ENCODE measurements around the gene SSBP2.
"Not testable (repeated sequence)": the region's sequence is repeated elsewhere in the genome, so short reads cannot be mapped to it uniquely, and the experiment has no call there.

SSBP2 gene

GRCh38 chr5:81728301-81728700 lies 22.6 kb downstream of the SSBP2 start:
- no peak for DNase-seq

- DNase-seq: no peak
These were observed 24.6 kb downstream of the SSBP2 start for GRCh38 chr5:81726297-81726696.

GRCh38 chr5:81724571-81724970 lies 26.3 kb downstream of the SSBP2 start:
- DNase-seq: no peak

- no peak for DNase-seq
These were observed 26.8 kb downstream of the SSBP2 start for GRCh38 chr5:81724108-81724507.

- no peak for DNase-seq
These were observed 29.8 kb downstream of the SSBP2 start for GRCh38 chr5:81721049-81721448.

GRCh38 chr5:81719743-81720345 lies 31.1 kb downstream of the SSBP2 start:
- DNase-seq: no peak

- no peak for DNase-seq
These were observed 32.6 kb downstream of the SSBP2 start for GRCh38 chr5:81718300-81718699.

GRCh38 chr5:81717860-81718259 lies 33.0 kb downstream of the SSBP2 start:
- DNase-seq: no peak

- no peak for DNase-seq
These were observed 33.7 kb downstream of the SSBP2 start for GRCh38 chr5:81717226-81717625.

GRCh38 chr5:81714076-81714475 lies 36.8 kb downstream of the SSBP2 start:
- DNase-seq: not testable (repeated sequence)

- no peak for DNase-seq
These were observed 42.0 kb downstream of the SSBP2 start for GRCh38 chr5:81708889-81709288.

- DNase-seq: no peak
These were observed 47.1 kb downstream of the SSBP2 start for GRCh38 chr5:81703840-81704239.

- DNase-seq: no peak
These were observed 50.7 kb downstream of the SSBP2 start for GRCh38 chr5:81700166-81700565.

- no peak for DNase-seq
These were observed 52.1 kb downstream of the SSBP2 start for GRCh38 chr5:81698813-81699212.

GRCh38 chr5:81696418-81697397 lies 54.2 kb downstream of the SSBP2 start:
- DNase-seq: no peak

GRCh38 chr5:81694726-81695125 lies 56.2 kb downstream of the SSBP2 start:
- no peak for DNase-seq

GRCh38 chr5:81688215-81688614 lies 62.7 kb downstream of the SSBP2 start:
- DNase-seq: no peak

GRCh38 chr5:81687292-81687691 lies 63.6 kb downstream of the SSBP2 start:
- no peak for DNase-seq

GRCh38 chr5:81685471-81685870 lies 65.4 kb downstream of the SSBP2 start:
- no peak for DNase-seq

- no peak for DNase-seq
These were observed 71.0 kb downstream of the SSBP2 start for GRCh38 chr5:81679885-81680284.

- no peak for DNase-seq
These were observed 75.5 kb downstream of the SSBP2 start for GRCh38 chr5:81675420-81675819.

GRCh38 chr5:81665795-81666194 lies 85.1 kb downstream of the SSBP2 start:
- DNase-seq: no peak

- DNase-seq: not testable (repeated sequence)
These were observed 90.3 kb downstream of the SSBP2 start for GRCh38 chr5:81660624-81661023.

GRCh38 chr5:81657386-81657785 lies 93.5 kb downstream of the SSBP2 start:
- DNase-seq: no peak
